ENCODE data around the gene ITGA11. TPM values are rescaled to one million over a fixed set of nuclear protein-coding genes. Genes with fewer than 3 reads are reported as not detected.

The ITGA11 gene
- total and polyA plus RNA-seq, 2 of the 13 experiments (the other 11 are each of a cell fraction or from before 2014, with no cell fraction given), result not detected

DNA sequence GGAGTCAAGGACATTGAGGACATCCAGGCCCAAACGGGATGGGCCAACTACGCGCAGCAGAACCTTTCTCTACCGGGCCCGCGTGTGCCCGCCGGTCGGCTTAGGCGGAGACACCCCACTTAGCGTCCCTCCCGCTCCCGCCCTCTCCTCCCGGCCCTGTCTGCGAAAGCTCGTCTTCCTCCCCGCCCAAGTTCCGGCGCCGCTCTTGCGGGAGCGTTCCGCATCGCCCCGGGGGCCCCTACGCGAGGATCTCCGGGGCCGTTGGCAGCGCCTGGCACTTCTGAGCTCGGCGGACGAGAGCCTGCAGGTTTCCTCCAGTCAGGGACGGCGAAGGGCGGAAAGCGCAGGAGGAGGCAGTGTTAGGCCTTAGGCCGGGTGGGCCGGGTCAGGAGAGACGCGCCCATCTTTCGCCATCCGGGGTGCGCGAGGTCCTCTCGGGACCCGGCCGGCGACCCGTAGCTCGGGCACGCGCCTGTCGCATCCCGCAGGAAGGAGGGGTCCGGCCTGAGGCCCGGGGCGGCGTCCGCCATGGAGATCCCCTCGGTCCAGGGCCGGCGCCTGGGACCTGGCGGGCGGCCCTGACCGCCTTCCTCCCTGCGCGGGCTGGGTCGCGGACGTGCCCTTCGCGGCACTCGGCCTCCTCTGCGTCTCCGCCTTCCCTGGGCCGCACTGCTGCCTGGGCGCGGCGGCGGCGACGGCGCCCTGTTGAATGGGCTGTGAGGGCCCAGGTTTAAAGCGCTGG, 154.2 kb downstream of the ITGA11 start, which contains the start of gene FEM1B (continued):
- TF ChIP-seq, protein P1, sequence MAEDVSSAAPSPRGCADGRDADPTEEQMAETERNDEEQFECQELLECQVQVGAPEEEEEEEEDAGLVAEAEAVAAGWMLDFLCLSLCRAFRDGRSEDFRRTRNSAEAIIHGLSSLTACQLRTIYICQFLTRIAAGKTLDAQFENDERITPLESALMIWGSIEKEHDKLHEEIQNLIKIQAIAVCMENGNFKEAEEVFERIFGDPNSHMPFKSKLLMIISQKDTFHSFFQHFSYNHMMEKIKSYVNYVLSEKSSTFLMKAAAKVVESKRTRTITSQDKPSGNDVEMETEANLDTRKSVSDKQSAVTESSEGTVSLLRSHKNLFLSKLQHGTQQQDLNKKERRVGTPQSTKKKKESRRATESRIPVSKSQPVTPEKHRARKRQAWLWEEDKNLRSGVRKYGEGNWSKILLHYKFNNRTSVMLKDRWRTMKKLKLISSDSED (CRISPR knock-in tag; IDR thresholded peaks at IDR 0.05), result peak; percentile 21; the same call in 1 of the 2 replicates
- peak; percentile 90 for TF ChIP-seq KDM2A (CRISPR knock-in tag; IDR thresholded peaks at IDR 0.05; ENCODE audit: borderline replicate concordance, low read depth)
- TF ChIP-seq FOXJ3 (CRISPR knock-in tag; IDR thresholded peaks at IDR 0.05; ENCODE audit: borderline replicate concordance), result peak; percentile 22; the same call in 1 of the 2 replicates
- TF ChIP-seq, protein P2, sequence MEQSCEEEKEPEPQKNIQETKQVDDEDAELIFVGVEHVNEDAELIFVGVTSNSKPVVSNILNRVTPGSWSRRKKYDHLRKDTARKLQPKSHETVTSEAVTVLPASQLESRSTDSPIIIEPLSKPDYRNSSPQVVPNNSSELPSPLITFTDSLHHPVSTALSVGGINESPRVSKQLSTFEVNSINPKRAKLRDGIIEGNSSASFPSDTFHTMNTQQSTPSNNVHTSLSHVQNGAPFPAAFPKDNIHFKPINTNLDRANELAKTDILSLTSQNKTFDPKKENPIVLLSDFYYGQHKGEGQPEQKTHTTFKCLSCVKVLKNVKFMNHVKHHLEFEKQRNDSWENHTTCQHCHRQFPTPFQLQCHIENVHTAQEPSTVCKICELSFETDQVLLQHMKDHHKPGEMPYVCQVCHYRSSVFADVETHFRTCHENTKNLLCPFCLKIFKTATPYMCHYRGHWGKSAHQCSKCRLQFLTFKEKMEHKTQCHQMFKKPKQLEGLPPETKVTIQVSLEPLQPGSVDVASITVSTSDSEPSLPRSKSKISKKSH (CRISPR knock-in tag; IDR thresholded peaks at IDR 0.05; ENCODE audit: borderline replicate concordance), result no peak; the same call in 1 of the 2 replicates
- peak; percentile 73; the same call in 1 of the 2 replicates for TF ChIP-seq ZNF503 (CRISPR knock-in tag; IDR thresholded peaks at IDR 0.05)
- TF ChIP-seq ATAD3A (CRISPR knock-in tag; IDR thresholded peaks at IDR 0.05), result no peak; the same call in 1 of the 2 replicates
- TF ChIP-seq, protein P3, sequence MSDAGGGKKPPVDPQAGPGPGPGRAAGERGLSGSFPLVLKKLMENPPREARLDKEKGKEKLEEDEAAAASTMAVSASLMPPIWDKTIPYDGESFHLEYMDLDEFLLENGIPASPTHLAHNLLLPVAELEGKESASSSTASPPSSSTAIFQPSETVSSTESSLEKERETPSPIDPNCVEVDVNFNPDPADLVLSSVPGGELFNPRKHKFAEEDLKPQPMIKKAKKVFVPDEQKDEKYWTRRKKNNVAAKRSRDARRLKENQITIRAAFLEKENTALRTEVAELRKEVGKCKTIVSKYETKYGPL (CRISPR knock-in tag; IDR thresholded peaks at IDR 0.05), result no peak; the same call in none of the 2 replicates
- no peak for TF ChIP-seq ZMAT5 (CRISPR knock-in tag; IDR thresholded peaks at IDR 0.05; ENCODE audit: borderline replicate concordance, low read depth)
- TF ChIP-seq NR2F6 (IDR thresholded peaks at IDR 0.05), result peak; percentile 66; the same call in 1 of the 2 replicates
- peak; percentile 56 for TF ChIP-seq NR2F6 (CRISPR knock-in tag; IDR thresholded peaks at IDR 0.05)
- TF ChIP-seq E2F1 (CRISPR knock-in tag; IDR thresholded peaks at IDR 0.05), result peak; percentile 70
- TF ChIP-seq, protein P4, sequence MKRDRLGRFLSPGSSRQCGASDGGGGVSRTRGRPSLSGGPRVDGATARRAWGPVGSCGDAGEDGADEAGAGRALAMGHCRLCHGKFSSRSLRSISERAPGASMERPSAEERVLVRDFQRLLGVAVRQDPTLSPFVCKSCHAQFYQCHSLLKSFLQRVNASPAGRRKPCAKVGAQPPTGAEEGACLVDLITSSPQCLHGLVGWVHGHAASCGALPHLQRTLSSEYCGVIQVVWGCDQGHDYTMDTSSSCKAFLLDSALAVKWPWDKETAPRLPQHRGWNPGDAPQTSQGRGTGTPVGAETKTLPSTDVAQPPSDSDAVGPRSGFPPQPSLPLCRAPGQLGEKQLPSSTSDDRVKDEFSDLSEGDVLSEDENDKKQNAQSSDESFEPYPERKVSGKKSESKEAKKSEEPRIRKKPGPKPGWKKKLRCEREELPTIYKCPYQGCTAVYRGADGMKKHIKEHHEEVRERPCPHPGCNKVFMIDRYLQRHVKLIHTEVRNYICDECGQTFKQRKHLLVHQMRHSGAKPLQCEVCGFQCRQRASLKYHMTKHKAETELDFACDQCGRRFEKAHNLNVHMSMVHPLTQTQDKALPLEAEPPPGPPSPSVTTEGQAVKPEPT (CRISPR knock-in tag; IDR thresholded peaks at IDR 0.05; ENCODE audit: low read depth), result no peak; the same call in 1 of the 2 replicates
- TF ChIP-seq ZNF816 (CRISPR knock-in tag; IDR thresholded peaks at IDR 0.05; ENCODE audit: borderline replicate concordance), result peak; percentile 73; the same call in 1 of the 2 replicates
- TF ChIP-seq ZNF616 (CRISPR knock-in tag; IDR thresholded peaks at IDR 0.05; ENCODE audit: low read depth), result no peak; the same call in 1 of the 2 replicates
- peak; percentile 80 for TF ChIP-seq PHF5A (CRISPR knock-in tag; IDR thresholded peaks at IDR 0.05; ENCODE audit: low read depth, unreplicated experiment)
- no peak for TF ChIP-seq SIX4 (CRISPR knock-in tag; IDR thresholded peaks at IDR 0.05)
- peak; percentile 67; the same call in 1 of the 2 replicates for TF ChIP-seq HBP1 (CRISPR knock-in tag; IDR thresholded peaks at IDR 0.05; ENCODE audit: low read depth)
